Muscle of back (tissue), 11 donors: Measurements from ENCODE around the gene NEO1. TPM values are rescaled to one million over a fixed set of nuclear protein-coding genes. Genes with fewer than 3 reads are reported as not detected.

ENCODE experiments used
- DNase-seq, 3 donors: peaks; one replicate each; pipeline versions ENCODE4 v3.0.0 to v3.0.0-alpha.2; 2013
- polyA plus RNA-seq, 10 donors: library from polyadenylated mRNA; unstranded; fragments of 120-200 nt; gene quantifications; one replicate each; pipeline ENCODE4 v1.2.1, GENCODE V29; 2013; ENCODE audit not compliant: insufficient read length in 10 of 10

The NEO1 gene
- polyA plus RNA-seq, 10 donors, result 45.1 to 57.4 (median 49.9) TPM

DNA sequence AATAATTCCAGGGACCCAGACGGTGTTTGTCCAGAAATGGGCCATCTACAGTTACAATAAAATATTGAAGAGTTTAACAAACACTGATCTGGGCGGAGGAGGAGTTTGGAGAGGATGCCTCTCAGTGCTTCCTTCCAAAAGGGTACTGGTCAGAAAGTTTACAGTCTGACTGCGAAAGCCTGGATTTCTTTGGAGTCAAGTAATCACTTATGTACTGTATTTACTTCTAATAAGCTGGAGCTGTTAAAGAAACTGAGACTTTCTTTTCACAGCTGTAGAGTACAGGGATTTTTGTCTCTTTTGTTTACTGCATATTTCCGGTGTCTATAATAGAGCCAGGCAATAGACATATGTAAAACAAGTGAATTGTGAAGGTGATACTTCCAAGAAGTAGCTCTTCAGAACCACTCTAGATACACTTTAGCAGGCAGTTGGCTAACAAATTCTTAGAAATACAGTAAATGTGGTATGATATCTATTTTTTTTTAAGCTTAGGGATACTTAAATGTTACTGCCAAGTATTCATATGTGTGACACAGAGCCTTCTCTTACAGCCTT lies 22.1 kb upstream of the NEO1 start:
- no peak for DNase-seq

- DNase-seq, result no peak
Measured at GRCh38 chr15:73031648-73032047, 20.6 kb upstream of the NEO1 start.

- no peak for DNase-seq
Measured at GRCh38 chr15:73033611-73034010, 18.7 kb upstream of the NEO1 start.

- no peak for DNase-seq
Measured at GRCh38 chr15:73034221-73034620, 18.0 kb upstream of the NEO1 start.

- no peak for DNase-seq
Measured at GRCh38 chr15:73035221-73035620, 17.0 kb upstream of the NEO1 start.

- DNase-seq, result no peak
Measured at GRCh38 chr15:73038220-73038619, 14.0 kb upstream of the NEO1 start.

GRCh38 chr15:73046073-73046472 lies 6.2 kb upstream of the NEO1 start:
- DNase-seq, result no peak

GRCh38 chr15:73047882-73048281 lies 4.4 kb upstream of the NEO1 start:
- no peak for DNase-seq

DNA sequence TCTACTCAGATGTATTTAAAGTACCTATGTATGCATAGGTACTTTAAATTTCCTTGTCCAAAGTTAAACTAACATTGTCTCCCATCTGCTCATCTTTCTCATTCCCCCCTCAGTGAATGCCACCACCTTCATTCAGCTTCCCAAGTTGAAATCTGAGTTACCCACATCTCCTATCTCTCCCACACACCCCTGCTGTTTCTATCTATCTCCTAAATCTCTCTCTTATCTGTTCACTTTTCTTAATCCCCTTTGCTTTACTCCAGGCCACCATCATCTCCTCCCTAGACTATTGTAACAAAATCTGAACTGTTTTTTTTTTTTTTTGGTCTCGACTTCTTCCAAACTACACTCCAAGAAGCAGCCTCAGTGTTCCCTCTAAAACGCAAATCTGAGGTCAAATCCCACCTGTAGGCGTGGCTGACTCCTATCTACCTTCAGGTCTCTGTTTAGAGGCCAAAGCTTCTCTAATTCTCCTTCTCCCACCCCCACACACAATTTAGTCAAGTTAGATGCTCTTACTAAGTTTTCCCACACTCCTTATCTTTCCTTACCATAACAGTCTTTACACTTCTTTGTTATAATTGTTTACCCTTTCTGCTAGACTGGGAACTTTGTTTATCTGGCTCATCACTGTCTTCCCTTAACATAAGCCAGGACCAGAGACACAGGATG lies 3.5 kb upstream of the NEO1 start:
- no peak for DNase-seq

- DNase-seq, result no peak
Measured at GRCh38 chr15:73049564-73050215, 2.6 kb upstream of the NEO1 start.

DNA sequence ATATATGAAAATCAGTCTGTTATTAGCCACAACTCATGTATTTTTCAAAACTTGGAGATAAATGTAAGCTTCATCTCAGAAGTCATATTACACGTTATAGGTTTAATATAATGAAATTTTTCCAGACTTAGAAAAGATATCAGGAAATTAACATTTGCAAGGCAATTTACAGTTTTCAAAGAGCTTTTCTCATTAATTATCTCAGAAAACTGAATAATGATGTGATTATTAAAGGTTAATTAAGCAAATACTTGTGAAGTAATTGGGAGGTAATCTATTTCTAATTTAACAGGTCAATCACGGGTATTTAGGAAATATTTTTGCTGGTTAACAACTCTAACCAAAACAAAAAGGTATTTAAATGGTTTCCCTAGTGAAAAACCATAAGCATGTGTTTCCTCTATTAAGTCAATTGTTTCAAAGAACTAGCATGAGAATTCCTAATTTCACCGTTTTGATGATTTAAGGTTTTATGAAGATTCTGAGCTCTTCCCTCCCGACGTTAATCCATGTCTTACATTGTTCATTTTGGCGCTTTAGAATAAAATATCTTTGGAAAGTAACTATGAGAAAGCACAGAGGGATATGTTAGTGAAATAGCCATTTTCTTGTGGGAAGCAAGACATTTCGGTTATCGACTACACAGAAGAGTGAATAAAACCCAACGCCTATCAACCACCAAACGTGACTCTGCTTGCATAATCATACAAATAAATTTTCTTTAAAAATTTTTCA lies 1.5 kb upstream of the NEO1 start:
- DNase-seq, result no peak

GRCh38 chr15:73051391-73051806 lies 864 bp upstream of the NEO1 start:
- peak in 1 of 3 donors; percentile 64 for DNase-seq

DNA sequence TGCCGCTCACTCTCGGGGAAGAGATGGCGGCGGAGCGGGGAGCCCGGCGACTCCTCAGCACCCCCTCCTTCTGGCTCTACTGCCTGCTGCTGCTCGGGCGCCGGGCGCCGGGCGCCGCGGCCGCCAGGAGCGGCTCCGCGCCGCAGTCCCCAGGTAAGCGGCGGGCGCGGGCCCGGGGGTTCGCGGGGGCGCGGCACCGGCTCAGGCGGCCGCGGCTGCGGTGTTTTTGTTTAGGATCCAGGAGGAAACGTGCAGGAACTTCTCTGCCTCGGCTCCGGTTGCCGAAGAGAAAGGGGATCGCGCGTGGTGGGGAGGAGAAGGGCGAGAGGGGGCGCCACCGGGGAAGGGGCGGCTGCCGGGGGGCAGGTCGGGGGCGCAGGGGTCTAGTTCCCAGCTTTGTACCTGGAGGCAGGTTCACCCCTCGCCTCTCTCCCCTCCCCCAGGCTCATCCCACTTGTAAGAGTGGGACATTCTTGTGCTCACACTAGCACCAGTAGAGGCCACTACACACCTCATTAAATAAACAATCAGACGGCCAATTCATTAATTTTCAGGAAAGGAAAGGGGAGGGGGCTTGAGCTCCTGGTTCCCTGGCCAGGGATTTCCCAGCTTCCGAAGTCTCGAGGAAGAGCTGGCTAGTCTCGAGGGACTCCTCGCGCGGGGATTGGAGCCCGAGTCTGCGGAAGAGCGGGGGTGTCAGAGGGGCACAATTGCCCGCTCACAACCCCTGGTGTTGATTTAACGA lies 562 bp downstream of the NEO1 start:
- peak; percentile 27 to 78 (median 47) for DNase-seq

- no peak for DNase-seq
Measured at GRCh38 chr15:73053398-73053723, 1.1 kb downstream of the NEO1 start.

- no peak for DNase-seq
Measured at GRCh38 chr15:73054417-73054953, 2.2 kb downstream of the NEO1 start.

DNA sequence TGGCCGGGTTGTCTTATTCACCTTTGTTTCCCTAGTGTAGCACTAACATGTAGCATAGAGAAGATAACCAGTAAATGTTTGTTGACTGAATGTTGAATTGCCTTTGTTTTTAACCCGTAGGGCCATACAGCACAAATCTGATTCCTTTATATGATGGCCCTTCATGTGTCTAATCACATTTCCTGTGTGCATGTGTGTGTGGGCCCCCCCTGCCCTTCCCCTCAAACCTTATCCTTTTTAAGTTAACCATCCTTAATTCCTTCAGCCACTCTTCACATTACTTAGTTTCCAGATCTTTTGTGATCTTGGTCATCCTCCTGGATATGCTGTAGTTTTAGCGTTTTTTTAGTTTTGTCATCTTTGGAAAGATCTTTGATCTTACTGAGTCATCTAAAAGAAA lies 4.2 kb downstream of the NEO1 start:
- no peak for DNase-seq

DNA sequence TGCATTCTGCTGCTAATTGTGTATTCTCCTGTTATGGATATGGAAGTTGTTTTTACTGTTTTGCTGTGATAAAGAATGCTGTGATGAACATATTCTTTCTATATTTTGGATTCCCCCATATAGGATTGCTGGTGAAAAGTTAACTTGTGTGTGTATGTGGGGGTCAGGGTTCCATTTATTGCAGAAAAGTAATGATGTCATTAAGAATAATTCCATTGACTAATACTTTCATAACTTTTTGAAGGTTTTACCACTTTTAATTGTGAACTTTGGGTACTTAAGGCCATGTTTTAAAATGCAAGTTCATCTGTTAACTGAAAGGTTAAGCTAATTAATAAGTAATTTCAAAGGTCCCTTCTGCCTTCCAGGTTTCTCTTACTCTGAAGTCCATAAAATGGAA lies 6.2 kb downstream of the NEO1 start:
- no peak for DNase-seq

- DNase-seq, result no peak
Measured at GRCh38 chr15:73065114-73065513, 12.9 kb downstream of the NEO1 start.

- no peak for DNase-seq
Measured at GRCh38 chr15:73069109-73069508, 16.8 kb downstream of the NEO1 start.

- no peak for DNase-seq
Measured at GRCh38 chr15:73072894-73073293, 20.6 kb downstream of the NEO1 start.

GRCh38 chr15:73074241-73074640 lies 22.0 kb downstream of the NEO1 start:
- DNase-seq, result no peak
